HTR-8/SVneo (cell line): ENCODE measurements around the gene SNTG2.
A peak's percentile ranks its signal among the peaks of the same experiment; 100 is the strongest.
"Not testable (repeated sequence)": the region's sequence is repeated elsewhere in the genome, so short reads cannot be mapped to it uniquely, and the experiment has no call there.

Experiments
- DNase-seq: peaks from one replicate; pipeline ENCODE4 v3.0.0; 2011; ENCODE audit warnings: low spot score, mixed read lengths; ENCODE audit not compliant: insufficient read length
- FAIRE-seq: peaks from 2 replicates; lab custom pipeline; 2011; peaks lifted over from hg19 to GRCh38; lab: Jason Lieb, UNC

The SNTG2 gene

DNA sequence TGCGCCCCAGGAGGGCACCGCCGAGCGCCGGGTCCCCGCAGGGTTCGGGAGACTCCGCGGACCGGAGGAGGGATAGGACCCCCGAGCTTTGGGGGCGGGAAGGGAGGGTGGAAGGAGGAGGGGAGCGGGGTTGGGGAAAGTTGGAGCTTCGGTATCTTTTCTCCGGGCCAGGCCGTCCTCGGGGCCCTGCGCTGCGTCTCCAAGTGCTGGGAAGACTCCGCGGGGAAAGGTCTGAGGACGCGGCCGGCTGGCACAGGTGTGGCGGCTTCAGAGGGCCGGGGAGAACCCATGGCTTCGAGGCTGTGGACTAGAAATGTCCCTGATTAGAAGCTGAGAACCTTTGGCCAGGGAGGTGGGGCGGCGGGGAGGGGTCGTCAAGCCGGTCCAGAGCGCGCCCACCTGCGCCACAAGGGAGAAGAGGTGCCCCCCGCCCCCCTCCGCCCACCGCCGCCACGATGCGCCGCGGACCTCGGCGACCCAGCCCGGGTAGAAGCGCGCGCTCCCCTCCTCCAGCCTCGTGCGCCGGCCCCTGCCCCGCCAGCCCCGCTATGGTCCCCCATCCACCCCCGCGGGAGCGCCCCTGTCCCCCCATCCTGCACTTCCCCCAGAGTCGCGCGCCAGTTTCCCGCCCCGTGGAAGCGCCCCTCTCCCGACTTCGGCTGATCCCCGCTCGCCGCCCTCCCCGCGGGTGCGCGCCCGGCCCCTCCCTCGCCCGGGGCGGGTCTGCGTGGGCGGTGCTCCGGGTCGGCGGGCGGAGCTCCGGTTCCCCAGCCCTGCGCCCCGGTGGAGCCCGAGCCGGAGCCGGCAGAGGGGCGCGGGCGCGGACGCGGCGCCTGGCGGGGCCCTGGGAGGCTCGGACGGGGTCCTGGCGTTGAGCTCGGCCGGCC lies at the start of gene SNTG2:
SNTG2 (plus strand) TSS at position 770 of the 887 bp plus-strand sequence. CDS start 148 bp downstream, outside the sequence.
- no peak for DNase-seq
- no peak for FAIRE-seq

DNA sequence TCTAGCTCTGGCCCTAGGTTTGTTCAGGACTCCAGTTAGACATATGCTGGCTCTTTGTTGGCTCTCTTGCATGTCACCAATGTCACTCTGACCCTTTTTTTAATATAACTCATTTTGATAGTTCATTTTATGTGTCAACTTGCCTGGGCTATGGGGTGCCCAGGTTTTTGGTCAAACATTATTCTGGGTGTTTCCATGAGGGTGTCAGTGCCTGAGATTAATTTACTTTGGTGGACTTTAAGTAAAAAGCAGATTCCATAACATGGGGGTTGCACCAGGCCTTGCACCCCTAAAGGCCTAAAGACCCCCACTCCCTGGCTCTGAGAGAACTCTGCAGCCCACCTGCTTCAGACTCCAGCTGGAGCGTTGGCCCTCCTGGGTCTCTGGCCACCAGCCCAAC lies 48.1 kb upstream of the SNTG2 start:
- FAIRE-seq: no peak
- DNase-seq: no peak

DNA sequence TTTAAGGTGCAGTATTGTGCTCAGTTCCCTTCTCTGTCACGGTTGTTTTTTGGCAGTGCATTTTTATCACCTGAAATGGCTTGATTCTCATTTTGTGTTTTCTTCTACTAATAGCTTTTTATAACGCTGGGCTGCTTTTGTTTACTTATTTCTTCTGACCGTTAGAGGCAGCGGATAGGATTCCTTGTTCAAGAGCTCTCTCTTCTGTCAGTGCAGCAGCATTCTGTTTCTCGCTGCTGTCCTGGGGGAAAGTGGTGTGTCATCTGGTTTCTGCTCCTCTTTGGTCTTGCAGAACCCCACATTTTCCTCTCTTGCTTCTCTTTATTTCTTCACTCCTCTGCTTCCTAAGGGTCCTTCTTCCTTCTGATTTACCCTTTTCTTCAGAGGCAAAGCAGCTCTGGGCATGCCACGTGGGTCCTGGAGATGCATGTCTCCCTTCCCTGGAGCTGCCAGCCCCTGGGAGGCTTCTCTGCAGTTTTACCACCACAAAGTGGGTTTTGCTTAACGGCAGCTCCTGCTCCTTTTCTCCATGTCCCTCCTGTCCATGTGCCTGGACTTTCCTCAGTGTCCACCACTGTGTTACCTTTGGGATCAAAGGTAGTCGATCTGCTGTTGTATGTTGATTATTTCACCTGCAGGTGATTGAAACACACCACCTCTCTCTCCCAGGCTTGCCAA lies 47.3 kb upstream of the SNTG2 start:
- FAIRE-seq (no peak), DNase-seq (no peak)

DNA sequence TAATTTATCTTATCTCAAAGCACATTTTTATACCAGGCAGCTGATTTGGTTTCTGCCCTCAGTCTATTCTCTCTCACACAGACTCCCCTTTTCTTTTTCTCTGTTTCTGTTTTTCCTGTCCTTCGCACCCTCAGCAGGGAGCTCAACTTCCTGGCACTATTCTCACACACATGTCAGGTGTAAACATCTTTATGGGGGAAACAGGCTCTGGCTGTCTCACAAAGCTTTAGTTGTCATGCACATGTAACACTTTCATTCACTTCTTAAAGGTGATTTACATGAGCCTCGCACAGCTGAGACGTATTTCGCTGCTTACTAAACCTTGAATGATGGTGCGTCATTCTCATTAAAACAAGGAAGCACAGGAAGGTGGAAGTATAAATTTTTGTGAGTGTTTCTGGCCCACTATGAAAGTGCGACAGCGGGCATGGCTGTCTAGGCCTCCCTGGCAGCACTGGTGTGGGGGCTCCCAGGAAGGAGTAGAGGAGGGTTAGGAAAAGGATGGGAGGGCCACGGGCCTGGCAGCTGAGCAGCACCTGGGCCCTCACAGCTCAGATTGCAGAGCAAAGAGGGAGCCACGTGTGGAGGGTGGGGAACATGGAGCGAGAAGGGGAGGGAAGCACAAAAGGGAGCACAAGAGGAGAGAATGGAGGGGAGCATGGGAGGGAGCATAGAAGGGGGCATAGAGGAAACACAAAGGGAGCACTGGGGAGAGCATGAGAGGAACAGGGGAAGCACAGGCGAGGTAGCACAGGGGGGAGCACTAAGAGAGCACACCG lies 46.2 kb upstream of the SNTG2 start:
- no peak for FAIRE-seq
- DNase-seq: no peak

DNA sequence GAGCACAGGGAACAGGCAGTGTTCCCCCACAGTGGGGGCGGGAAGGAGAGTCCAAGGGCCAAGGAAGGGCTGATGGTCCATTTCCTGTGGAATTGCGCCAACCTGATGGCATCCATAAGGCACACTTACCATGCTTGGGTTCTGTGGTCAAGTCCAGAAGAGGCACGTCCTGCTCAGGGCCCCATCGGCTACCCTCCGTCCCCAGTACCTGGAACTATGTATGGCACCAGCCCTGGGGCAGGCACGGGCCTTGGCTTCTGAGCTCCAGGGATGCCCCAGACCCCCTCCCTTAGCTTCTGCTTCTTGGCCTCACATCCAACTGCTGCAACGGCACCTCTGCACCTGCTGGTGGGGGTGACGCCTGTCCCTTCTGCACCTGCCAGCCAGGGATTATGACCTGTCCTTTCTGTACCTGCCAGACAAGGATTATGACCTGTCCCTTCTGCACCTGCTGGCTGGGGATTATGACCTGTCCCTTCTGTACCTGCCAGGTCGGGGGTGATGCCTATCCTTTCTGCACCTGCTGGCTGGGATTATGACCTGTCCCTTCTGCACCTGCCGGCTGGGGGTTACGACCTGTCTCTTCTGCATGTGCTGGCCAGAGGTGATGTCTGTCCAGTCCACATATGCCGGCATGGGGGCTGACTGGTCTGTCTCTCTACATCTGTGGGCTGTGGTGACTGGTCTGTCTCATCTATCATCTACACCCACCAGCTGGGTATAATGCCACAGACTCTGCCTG lies 45.4 kb upstream of the SNTG2 start:
- FAIRE-seq: peak; percentile 38

DNA sequence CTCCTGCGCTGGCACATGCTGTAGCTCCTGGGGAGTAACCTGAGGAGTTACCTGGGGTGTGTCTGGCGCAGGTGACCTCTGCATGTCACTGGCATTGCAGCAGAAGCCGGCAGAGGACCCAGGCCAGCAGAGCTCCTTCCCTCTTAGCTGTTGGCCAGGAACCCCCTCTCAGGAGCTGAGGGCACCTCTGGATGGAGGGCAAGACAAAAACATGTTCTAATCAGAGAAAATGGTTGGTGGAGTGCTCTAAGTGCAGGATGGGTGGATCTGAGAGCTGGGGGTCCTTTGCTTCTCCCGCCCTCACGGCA lies 44.9 kb upstream of the SNTG2 start:
- no peak for DNase-seq

More for the DNA sequence above, 45.4 kb upstream of the SNTG2 start:
- no peak for DNase-seq

DNA sequence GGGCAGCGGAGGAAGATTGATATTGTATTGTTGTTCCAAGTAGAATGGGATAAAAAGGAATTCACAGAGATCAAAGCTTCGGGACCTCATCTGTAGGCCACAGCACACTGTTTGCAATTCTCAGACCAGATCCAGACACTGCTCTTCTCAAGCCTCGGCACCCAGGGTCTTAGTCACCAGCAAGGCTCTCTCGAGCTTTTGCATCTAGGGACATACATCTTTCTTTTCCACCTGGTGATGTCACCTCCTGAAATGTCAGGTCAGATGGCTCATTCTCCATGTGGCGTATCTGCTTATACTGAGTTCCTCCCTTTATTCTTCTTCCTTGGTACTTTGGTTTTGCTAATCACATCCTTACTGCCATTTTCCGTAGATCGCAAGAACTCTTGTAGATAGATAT lies 42.9 kb upstream of the SNTG2 start:
- DNase-seq: no peak
- FAIRE-seq: no peak

More for the DNA sequence above, 44.9 kb upstream of the SNTG2 start:
- no peak for FAIRE-seq

DNA sequence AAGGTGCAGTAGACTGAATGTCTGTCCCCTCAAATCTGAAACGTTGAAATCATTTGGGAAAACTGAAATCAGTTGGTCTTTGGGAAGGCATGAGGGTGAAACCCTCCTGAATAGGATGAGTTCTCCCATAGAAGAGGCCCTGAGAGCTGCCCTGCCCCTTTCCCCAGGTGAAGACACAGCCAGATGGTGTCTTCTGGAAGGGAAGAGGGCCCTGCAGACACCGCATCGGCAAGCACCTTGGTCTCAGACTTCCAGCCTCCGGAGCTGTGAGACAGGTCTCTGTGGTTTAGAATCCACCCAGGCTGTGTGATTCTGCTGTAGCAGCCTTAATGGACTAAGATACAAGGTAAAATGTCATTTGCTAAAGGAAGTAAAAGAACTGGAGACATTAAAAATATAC lies 42.1 kb upstream of the SNTG2 start:
- no peak for DNase-seq
- FAIRE-seq: no peak

DNA sequence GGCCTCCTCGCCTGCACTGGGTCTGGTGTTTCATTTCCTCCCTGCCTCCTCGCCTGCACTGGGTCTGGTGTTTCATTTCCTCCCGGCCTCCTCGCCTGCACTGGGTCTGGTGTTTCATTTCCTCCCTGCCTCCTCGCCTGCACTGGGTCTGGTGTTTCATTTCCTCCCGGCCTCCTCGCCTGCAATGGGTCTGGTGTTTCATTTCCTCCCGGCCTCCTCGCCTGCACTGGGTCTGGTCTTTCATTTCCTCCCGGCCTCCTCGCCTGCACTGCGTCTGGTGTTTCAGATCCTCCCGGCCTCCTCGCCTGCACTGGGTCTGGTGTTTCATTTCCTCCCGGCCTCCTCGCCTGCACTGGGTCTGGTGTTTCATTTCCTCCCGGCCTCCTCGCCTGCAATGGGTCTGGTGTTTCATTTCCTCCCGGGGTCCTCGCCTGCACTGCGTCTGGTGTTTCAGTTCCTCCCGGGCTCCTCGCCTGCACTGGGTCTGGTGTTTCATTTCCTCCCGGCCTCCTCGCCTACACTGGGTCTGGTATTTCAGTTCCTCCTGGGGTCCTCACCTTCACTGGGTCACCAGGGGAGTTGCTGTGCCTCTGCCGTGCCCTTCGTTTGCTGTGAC lies 40.8 kb upstream of the SNTG2 start:
- DNase-seq: not testable (repeated sequence)
- FAIRE-seq: peak; percentile 98

DNA sequence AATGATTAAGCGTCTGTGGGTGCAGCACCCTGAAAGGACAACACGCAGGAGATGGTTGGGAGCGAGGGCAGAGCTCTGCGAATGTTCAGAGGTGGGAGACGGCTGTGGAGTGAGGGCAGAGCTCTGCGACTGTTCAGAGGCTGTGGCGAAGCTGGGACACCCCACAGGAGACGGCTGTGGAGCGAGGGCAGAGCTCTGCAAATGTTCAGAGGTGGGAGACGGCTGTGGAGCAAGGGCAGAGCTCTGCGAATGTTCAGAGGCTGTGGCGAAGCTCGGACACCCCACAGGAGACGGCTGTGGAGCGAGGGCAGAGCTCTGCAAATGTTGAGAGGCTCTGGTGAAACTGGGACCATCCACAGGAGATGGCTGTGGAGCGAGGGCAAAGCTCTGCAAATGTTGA lies 40.0 kb upstream of the SNTG2 start:
- FAIRE-seq: no peak

DNA sequence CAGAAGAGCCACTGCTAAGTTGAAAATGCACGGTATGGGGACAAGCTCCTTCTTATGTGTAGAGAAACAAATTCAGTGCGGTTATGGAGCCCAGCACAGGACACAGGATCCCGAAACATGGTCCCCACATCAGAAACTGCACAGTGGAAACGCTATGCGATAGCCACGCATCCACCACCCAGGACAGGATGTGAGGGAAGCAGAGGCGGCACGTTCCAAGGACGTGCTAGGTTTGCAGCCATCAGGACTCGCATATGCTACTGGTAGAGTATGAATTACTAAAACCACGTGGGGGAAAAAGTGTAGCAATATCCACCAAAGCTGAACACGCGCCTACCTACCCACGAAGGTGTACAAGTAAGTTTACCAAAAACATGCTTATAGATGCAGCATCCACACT lies 34.7 kb upstream of the SNTG2 start:
- no peak for DNase-seq
- no peak for FAIRE-seq

More for the DNA sequence above, 40.0 kb upstream of the SNTG2 start:
- DNase-seq: no peak

DNA sequence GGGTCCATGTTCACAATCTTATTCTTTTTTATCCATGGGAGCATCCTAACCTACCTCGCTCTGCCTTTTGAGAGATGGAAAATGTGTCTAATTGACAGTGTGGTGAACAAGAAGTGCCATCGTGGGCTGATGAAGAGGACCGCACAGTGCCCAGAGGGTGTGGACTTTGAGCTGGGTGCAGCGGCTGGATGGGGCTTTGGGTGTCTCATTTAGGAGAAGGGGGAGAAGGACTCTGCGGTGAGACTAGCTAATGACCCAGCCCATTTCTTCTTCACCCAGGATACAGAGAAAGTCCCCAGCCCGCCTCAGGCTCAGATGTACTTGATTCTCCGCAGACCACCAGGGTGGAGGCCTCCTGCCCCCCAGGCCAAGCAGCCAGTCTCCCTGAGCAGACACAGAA lies 33.7 kb upstream of the SNTG2 start:
- FAIRE-seq: no peak
- no peak for DNase-seq

DNA sequence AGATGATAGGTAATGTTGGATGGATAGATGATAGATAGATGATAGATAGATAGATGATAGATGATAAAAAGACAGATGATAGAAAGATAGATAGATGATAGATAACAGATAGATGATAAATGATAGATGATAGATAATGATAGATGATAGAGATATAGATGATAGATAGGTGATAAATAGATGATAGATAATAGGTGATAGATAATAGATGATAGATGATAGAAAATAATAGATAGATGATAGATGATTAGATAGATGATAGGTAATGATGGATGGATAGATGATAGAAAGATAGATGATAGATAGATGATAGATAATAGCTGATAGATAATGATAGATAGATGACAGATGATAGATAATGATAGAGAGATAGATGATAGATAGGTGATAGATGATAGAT lies 31.0 kb upstream of the SNTG2 start:
- no peak for FAIRE-seq
- DNase-seq: no peak

DNA sequence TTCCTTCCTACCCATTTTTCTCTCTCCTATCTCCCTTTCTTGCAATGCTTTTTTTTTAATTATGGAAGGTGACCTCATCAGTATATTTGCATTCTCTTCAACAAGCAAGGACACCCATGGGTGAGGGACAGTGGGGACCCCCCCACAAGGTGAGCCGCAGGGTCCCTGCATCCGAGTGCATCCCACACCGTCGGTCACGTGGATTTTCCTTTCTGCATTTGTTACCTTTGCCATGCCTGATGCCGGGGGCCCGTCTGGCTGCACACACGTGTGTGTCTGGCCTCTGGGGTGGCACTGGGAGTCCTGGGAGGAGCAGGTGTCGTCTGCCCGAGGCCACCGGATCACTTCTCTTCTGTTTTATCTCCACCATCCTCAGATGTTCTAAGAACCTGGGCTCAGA lies 30.1 kb upstream of the SNTG2 start:
- FAIRE-seq (no peak), DNase-seq (no peak)

DNA sequence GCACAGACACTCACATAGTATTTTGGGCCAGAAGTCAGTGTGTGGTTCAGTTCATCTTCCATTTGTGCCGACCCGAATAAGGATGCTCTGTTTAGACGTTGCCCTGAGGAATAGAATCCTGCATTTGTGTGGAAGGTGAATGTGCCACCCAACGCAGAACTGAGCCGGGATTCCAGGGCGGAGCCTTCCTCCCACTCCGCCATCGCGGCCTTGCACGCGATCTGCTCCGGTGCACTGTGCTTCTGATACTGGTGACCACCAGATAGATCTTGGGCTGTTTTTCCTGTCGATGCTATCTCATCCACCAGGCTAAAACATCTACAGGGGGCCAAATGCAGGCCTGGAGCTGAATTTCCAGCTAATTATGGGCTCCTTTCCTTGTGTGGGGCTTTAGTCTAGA lies 29.6 kb upstream of the SNTG2 start:
- no peak for DNase-seq
- no peak for FAIRE-seq

DNA sequence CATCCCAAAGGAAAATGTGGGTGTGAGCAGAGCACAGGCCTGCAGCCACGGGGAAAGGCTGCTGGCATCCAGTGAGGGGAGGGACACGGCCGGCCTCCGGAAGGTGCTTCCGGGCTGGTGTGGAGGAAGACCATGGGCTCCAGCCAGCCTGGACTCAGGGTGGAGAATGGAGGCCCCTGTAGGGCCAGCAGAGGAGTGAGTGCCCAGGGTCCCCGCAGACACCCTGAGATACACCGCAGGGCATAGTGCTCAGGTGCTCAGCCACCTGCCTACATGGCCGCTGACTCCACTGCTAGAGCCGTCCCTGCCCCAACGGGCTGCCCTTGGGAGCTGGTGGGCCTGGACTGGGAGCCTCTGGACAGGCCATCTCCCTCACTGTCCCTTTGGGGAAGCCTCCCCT lies 28.5 kb upstream of the SNTG2 start:
- FAIRE-seq: no peak

DNA sequence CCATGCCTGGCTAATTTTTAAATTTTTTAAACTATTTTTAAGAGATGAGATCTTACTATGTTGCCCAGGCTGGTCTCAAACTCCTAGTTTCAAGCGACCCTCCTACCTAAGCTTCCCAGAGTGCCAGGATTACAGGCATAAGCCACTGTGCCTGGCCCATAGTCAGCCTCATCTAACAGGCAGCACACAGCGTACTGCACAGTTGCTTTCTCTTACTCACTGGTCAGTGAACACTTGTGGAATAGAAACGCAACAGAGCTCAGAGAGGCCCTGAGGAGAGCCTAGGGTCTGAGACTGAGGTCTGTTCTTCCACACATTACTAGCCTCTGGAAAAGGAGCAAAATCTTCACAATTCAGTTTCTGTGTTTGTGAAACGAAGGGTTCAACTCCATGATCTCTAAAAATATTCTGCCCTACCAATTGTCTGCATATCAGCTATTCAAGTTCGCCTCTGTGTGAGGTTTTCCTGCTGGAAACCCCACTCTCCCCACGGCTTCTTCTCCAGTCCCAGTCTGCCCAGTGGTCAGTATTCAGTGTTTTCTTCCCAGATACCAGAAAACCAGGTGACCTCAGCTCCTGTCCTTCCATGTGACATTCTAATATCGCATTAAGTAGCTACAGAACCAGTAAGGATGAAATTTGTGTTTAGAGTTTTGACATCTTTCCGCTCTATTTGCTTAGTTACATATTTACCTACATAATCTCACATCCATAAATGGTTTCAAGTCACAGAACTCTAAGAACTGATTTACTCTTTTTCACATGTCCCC lies 26.6 kb upstream of the SNTG2 start:
- no peak for FAIRE-seq

More for the DNA sequence above, 28.5 kb upstream of the SNTG2 start:
- DNase-seq: no peak

DNA sequence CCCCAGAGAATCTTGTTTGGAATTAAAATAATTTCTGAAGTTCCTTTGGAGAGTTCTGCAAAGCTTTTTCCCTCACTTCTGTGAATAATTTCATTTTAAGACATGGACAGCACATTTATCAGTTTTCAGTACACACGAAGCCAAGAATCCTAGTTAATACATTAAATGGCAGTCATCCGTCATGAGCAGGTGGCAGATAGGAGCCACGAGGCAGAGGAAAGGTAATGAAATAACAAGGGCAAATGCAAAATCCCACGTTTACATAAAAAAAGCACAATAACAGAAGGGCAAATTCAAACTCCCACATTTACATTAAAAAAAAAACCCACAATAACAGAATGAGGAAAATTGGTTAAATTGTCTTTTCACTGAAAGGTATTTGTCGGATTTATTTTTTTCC lies 25.9 kb upstream of the SNTG2 start:
- no peak for DNase-seq
- FAIRE-seq: no peak

More for the DNA sequence above, 26.6 kb upstream of the SNTG2 start:
- no peak for DNase-seq

DNA sequence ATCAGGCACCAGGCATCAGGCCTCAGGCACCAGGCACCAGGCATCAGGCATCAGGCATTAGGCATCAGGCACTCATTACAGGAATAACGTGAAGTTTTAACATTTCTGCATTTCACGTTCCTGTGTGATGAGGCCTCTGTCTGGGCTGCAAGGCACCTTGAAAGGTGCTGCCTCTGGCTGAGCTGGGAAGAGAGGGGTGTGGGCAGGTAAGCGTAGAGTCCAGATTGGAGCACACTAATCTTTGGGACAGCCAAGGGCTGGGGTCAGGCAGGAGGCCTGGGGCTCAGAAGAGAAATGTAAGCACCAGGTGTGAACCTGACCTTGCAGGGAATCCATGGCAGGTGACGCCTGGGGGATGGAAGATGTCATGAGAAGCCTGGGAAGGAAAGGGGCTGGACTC lies 25.3 kb upstream of the SNTG2 start:
- no peak for FAIRE-seq
- DNase-seq: no peak
